Keratinocyte (primary cell): ENCODE data around the gene SRGAP3. TPM values are rescaled to one million over a fixed set of nuclear protein-coding genes. Genes with fewer than 3 reads are reported as not detected.

Source experiments
- DNase-seq: peaks from one replicate; pipeline ENCODE4 v3.0.0-alpha.2; 2011; ENCODE audit warnings: low read depth, missing footprints, low spot score
- FAIRE-seq: peaks from 2 replicates; lab custom pipeline; 2011; peaks lifted over from hg19 to GRCh38; lab: Jason Lieb, UNC
- H2AFZ ChIP-seq: 2 replicates; pipeline ENCODE4 v1.6.0; 2012; ENCODE audit warnings: low read length, control low read depth, inconsistent platforms; ENCODE audit not compliant: control insufficient read depth
- H3K27ac ChIP-seq: 2 replicates; pipeline ENCODE4 v1.5.1; 2011; ENCODE audit warnings: low read length; ENCODE audit not compliant: control insufficient read depth, insufficient read depth
- H3K27me3 ChIP-seq: 3 replicates; pipeline ENCODE4 v1.6.0; 2011; ENCODE audit warnings: low read length; ENCODE audit not compliant: control insufficient read depth, insufficient read depth; ENCODE audit errors: extremely low read depth
- H3K36me3 ChIP-seq, 2 experiments: 2 replicates in 1 of 2; 3 replicates in 1 of 2; pipeline ENCODE4 v1.5.1; 2011; ENCODE audit warnings: low read length in 2 of 2, mild to moderate bottlenecking in 1 of 2; ENCODE audit not compliant: control insufficient read depth in 2 of 2, insufficient read depth in 2 of 2; ENCODE audit errors: extremely low read depth in 1 of 2
- H3K4me1 ChIP-seq: 3 replicates; pipeline ENCODE4 v1.5.1; 2011; ENCODE audit warnings: low read length; ENCODE audit not compliant: control insufficient read depth, insufficient read depth; ENCODE audit errors: extremely low read depth
- H3K4me2 ChIP-seq: 3 replicates; pipeline ENCODE4 v1.6.0; 2011; ENCODE audit warnings: low read depth, low read length; ENCODE audit not compliant: control insufficient read depth, insufficient read depth; ENCODE audit errors: extremely low read depth
- H3K4me3 ChIP-seq, 3 experiments: fragments of 200-600 bp in 1 of 3; sonication (generic) in 1 of 3; 2 replicates in 2 of 3; 3 replicates in 1 of 3; pipeline ENCODE4 v1.5.1; 2011 to 2016; ENCODE audit warnings: low read length in 3 of 3, mild to moderate bottlenecking in 3 of 3, control low read depth in 2 of 3, inconsistent platforms in 1 of 3, low read depth in 1 of 3, mixed read lengths in 1 of 3, mixed run types in 1 of 3, moderate library complexity in 1 of 3; ENCODE audit not compliant: control insufficient read depth in 2 of 3, insufficient read depth in 2 of 3; ENCODE audit errors: extremely low read depth in 1 of 3
- H3K79me2 ChIP-seq: 2 replicates; pipeline ENCODE4 v1.6.0; 2012; ENCODE audit warnings: low read length; ENCODE audit not compliant: control insufficient read depth, insufficient read depth
- H3K9ac ChIP-seq: 3 replicates; pipeline ENCODE4 v1.6.0; 2011; ENCODE audit warnings: low read length; ENCODE audit not compliant: control insufficient read depth, insufficient read depth; ENCODE audit errors: extremely low read depth
- H3K9me1 ChIP-seq: 3 replicates; pipeline ENCODE4 v1.6.0; 2011; ENCODE audit warnings: low read length; ENCODE audit not compliant: control insufficient read depth, insufficient read depth; ENCODE audit errors: extremely low read depth
- H3K9me3 ChIP-seq: 2 replicates; pipeline ENCODE4 v1.5.1; 2012; ENCODE audit warnings: low read depth, low read length; ENCODE audit not compliant: control insufficient read depth
- H4K20me1 ChIP-seq: 3 replicates; pipeline ENCODE4 v1.6.0; 2011; ENCODE audit warnings: low read length; ENCODE audit not compliant: control insufficient read depth, insufficient read depth; ENCODE audit errors: extremely low read depth
- CTCF ChIP-seq, 3 experiments: IDR thresholded peaks in 1 of 3; conservative IDR thresholded peaks in 1 of 3; optimal IDR thresholded peaks in 1 of 3; 2 replicates in 2 of 3; 3 replicates in 1 of 3; pipeline versions ENCODE3 to v1.5.1; 2011; ENCODE audit warnings: low read length in 3 of 3, mild to moderate bottlenecking in 3 of 3, moderate library complexity in 2 of 3, control low read depth in 1 of 3, inconsistent platforms in 1 of 3; ENCODE audit not compliant: insufficient read depth in 2 of 3; ENCODE audit errors: extremely low read depth in 1 of 3
- EZH2 ChIP-seq: IDR thresholded peaks from one replicate; pipeline ENCODE4 v1.6.1; 2012; ENCODE audit warnings: inconsistent platforms, mild to moderate bottlenecking, low read length, moderate library complexity
- dilution Hi-C: fragments of 300-500 bp; cut with MboI; formaldehyde crosslinking; loops from one replicate; pipeline ENCODE4 v1.7.0; 2020; ENCODE audit warnings: low sequenced_read_pairs; ENCODE audit not compliant: extremely low pct_ligation_motif_present
- polyA plus RNA-seq, 5 experiments: library from polyadenylated mRNA; depleted of rRNA in 3 of 5; stranded (reverse) in 3 of 5; stranded (forward) in 1 of 5; unstranded in 1 of 5; fragments of >200 nt; gene quantifications; 1 replicate in 1 of 5; 2 replicates in 3 of 5; 3 replicates in 1 of 5; pipeline versions ENCODE4 v1.2.1 to v1.2.3, GENCODE V29; 2011 to 2012; ENCODE audit warnings: missing spikeins in 2 of 5, low read depth in 1 of 5, low replicate concordance in 1 of 5

Gene SRGAP3
- polyA plus RNA-seq, 1 donor (not counting 4 experiments of a cell fraction or from before 2014, with no cell fraction given): 7.2 TPM

GRCh38 chr3:9007928-9008327 lies 241.5 kb downstream of the SRGAP3 start:
- Histone ChIP-seq H4K20me1 (no peaks in the 10 kb centered on the region), H3K4me2 (no peak overlapping the region), H3K79me2 (no peaks in the 10 kb centered on the region), H2AFZ (no peak overlapping the region), H3K4me1 (no peaks in the 10 kb centered on the region), H3K36me3 (peaks cover 9% of the 10 kb centered on the region in 2 experiments), H3K9me3 (no peaks in the 10 kb centered on the region), H3K27ac (no peak overlapping the region), H3K27me3 (no peaks in the 10 kb centered on the region), H3K4me3 (no peak overlapping the region), H3K9me1 (no peaks in the 10 kb centered on the region), H3K9ac (no peak overlapping the region)
- DNase-seq: no peak
- no peak for FAIRE-seq
- no peak for TF ChIP-seq EZH2
- no peak for TF ChIP-seq CTCF (optimal IDR thresholded peaks at IDR 0.05 in 1 of 3, IDR thresholded peaks at IDR 0.05 in 1 of 3, conservative IDR thresholded peaks at IDR 0.05 in 1 of 3; ENCODE audit: extremely low read depth in 1 of 3, insufficient read depth in 2 of 3, low read length in 3 of 3)
- dilution Hi-C loops: no loop called here

- Histone ChIP-seq H3K79me2 (no peaks in the 10 kb centered on the region), H3K9me3 (no peaks in the 10 kb centered on the region), H3K27me3 (no peaks in the 10 kb centered on the region), H3K9ac (no peak overlapping the region), H3K4me2 (no peak overlapping the region), H3K9me1 (no peaks in the 10 kb centered on the region), H3K27ac (no peak overlapping the region), H3K4me1 (no peaks in the 10 kb centered on the region), H4K20me1 (no peaks in the 10 kb centered on the region), H3K4me3 (no peak overlapping the region), H3K36me3 (peaks cover 9% of the 10 kb centered on the region in 2 experiments), H2AFZ (no peak overlapping the region)
- TF ChIP-seq EZH2: no peak
- no peak for TF ChIP-seq CTCF (optimal IDR thresholded peaks at IDR 0.05 in 1 of 3, IDR thresholded peaks at IDR 0.05 in 1 of 3, conservative IDR thresholded peaks at IDR 0.05 in 1 of 3; ENCODE audit: extremely low read depth in 1 of 3, insufficient read depth in 2 of 3, low read length in 3 of 3)
- DNase-seq (no peak), FAIRE-seq (no peak)
- dilution Hi-C loops: no loop called here
Observed at GRCh38 chr3:9007213-9007612, 242.2 kb downstream of the SRGAP3 start.
